Hepatocyte (in vitro differentiated cells): ENCODE results near the gene HASPIN. TPM values are rescaled to one million over a fixed set of nuclear protein-coding genes. Genes with fewer than 3 reads are reported as not detected.
A peak's percentile ranks its signal among the peaks of the same experiment; 100 is the strongest.

Experiments
- DNase-seq: peaks from one replicate; pipeline ENCODE4 v3.0.0-alpha.2; 2016; ENCODE audit warnings: low spot score
- H2AFZ ChIP-seq: fragments of 200-600 bp; sonication (generic); 2 replicates; pipeline ENCODE4 v1.6.0; 2016; ENCODE audit warnings: antibody characterized with exemption, mild to moderate bottlenecking
- H3K27ac ChIP-seq: fragments of 200-600 bp; sonication (generic); 2 replicates; pipeline ENCODE4 v1.5.1; 2016; ENCODE audit warnings: mild to moderate bottlenecking
- H3K27me3 ChIP-seq: fragments of 200-600 bp; sonication (generic); 2 replicates; pipeline ENCODE4 v1.6.1; 2016
- H3K36me3 ChIP-seq: fragments of 200-600 bp; sonication (generic); replicated peaks from 2 replicates; pipeline ENCODE4 v1.5.1; 2016; ENCODE audit warnings: low read depth; ENCODE audit not compliant: insufficient read depth
- H3K4me1 ChIP-seq: fragments of 200-600 bp; sonication (generic); 2 replicates; pipeline ENCODE4 v1.5.1; 2016; ENCODE audit warnings: mild to moderate bottlenecking, moderate library complexity; ENCODE audit not compliant: insufficient read depth
- H3K4me2 ChIP-seq: fragments of 200-600 bp; sonication (generic); 2 replicates; pipeline ENCODE4 v1.6.0; 2016
- H3K4me3 ChIP-seq: fragments of 200-600 bp; sonication (generic); 2 replicates; pipeline ENCODE4 v1.5.1; 2016; ENCODE audit warnings: mild to moderate bottlenecking
- H3K79me2 ChIP-seq: fragments of 200-600 bp; sonication (generic); 2 replicates; pipeline ENCODE4 v1.6.0; 2017; ENCODE audit warnings: mild to moderate bottlenecking
- H3K9me2 ChIP-seq: fragments of 200-600 bp; sonication (generic); replicated peaks from 2 replicates; pipeline ENCODE4 v1.6.0; 2017; ENCODE audit warnings: mild to moderate bottlenecking; ENCODE audit not compliant: insufficient read depth
- H3K9me3 ChIP-seq: fragments of 200-600 bp; sonication (generic); 2 replicates; pipeline ENCODE4 v1.5.1; 2016; ENCODE audit warnings: low read depth, mild to moderate bottlenecking
- H4K20me1 ChIP-seq: fragments of 200-600 bp; sonication (generic); 2 replicates; pipeline ENCODE4 v1.6.0; 2016; ENCODE audit warnings: mild to moderate bottlenecking; ENCODE audit not compliant: insufficient read depth, poor library complexity, severe bottlenecking
- EZH2 ChIP-seq: fragments of 200-600 bp; sonication (generic); IDR thresholded peaks from 2 replicates; pipeline ENCODE4 v1.6.1; 2016; ENCODE audit warnings: antibody characterized with exemption, mild to moderate bottlenecking, borderline replicate concordance
- EZH2phosphoT487 ChIP-seq: fragments of 200-600 bp; sonication (generic); IDR thresholded peaks from one replicate; pipeline ENCODE4 v1.6.1; 2018; ENCODE audit warnings: antibody characterized with exemption, mild to moderate bottlenecking, low read depth, moderate library complexity; ENCODE audit not compliant: unreplicated experiment, severe bottlenecking
- WGBS: methylation state at CpG from one replicate; pipeline ENCODE4 v1.1.6; 2016; ENCODE audit warnings: low lambda C conversion rate; ENCODE audit errors: missing lambda C conversion rate; 5-methylcytosine and 5-hydroxymethylcytosine counted together
- polyA plus RNA-seq: library from polyadenylated mRNA; unstranded; fragments of >200 nt; fragmentation: Nextera tagmentation; extraction: Ambion mirVana; gene quantifications from 2 replicates; pipeline ENCODE4 v1.2.1, GENCODE V29; 2016
- total RNA-seq: library from RNA; depleted of rRNA; stranded (reverse); fragments of >200 nt; gene quantifications from 2 replicates; pipeline ENCODE4 v1.2.3, GENCODE V29; 2014
- TF ChIP-seq, protein P1 (sequence below): fragments of 200-600 bp; sonication (generic); IDR thresholded peaks from 2 replicates; pipeline ENCODE4 v1.5.1; 2016; ENCODE audit warnings: antibody characterized with exemption, mild to moderate bottlenecking; ENCODE audit not compliant: poor library complexity

The HASPIN gene
- total RNA-seq: 1.3 and 1.5 TPM in 2 replicates
- 0.54 and 1.1 TPM in 2 replicates for polyA plus RNA-seq

DNA sequence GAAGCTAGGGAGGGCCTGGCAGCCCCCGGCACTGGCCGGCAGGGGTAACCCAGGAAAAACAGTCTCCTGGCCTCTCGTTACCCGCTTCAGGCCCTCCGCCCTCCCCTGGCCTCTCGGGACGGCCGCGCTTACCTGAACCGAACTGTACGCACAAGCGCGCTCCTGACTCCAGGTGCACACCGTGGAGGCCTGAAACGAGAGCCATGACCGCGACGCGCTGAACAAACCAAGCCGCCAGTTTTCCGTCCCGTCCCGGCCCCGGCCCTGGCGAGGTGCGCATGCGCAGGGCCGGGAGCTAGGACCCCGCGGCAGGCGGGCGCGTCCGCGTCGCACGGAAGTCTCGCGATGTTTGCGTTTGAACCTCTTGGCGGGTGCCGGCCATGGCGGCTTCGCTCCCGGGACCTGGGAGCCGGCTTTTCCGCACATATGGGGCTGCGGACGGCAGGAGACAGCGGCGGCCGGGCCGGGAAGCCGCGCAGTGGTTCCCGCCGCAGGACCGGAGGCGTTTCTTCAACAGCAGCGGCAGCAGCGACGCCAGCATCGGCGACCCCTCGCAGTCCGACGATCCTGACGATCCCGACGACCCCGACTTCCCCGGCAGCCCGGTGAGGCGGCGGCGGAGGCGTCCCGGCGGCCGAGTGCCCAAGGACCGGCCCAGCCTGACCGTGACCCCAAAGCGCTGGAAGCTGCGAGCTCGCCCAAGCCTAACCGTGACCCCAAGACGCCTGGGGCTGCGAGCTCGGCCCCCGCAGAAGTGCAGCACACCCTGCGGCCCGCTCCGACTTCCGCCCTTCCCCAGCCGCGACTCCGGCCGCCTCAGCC lies at the start of gene HASPIN:
Gene HASPIN, plus strand, starts transcription at position 348 of the 822 bp plus-strand sequence. Its CDS starts 33 bp downstream, at position 381.
- Histone ChIP-seq H3K4me1 (peaks cover 11% of the 10 kb centered on the region), H3K79me2 (peaks cover 33% of the 10 kb centered on the region), H3K27ac (peak within 1 kb of the TSS; percentile 95), H3K9me3 (no peaks in the 10 kb centered on the region), H3K9me2 (no peaks in the 10 kb centered on the region), H2AFZ (peak within 1 kb of the TSS; percentile 93), H3K27me3 (no peaks in the 10 kb centered on the region), H3K4me3 (peak within 1 kb of the TSS; percentile 93), H3K36me3 (no peaks in the 10 kb centered on the region), H3K4me2 (peak within 1 kb of the TSS; percentile 83), H4K20me1 (no peaks in the 10 kb centered on the region)
- WGBS: 1% methylated on average over 97 of the region's 98 CpGs
- peak; percentile 98 for DNase-seq
- TF ChIP-seq EZH2: no peak
- TF ChIP-seq, protein P1, sequence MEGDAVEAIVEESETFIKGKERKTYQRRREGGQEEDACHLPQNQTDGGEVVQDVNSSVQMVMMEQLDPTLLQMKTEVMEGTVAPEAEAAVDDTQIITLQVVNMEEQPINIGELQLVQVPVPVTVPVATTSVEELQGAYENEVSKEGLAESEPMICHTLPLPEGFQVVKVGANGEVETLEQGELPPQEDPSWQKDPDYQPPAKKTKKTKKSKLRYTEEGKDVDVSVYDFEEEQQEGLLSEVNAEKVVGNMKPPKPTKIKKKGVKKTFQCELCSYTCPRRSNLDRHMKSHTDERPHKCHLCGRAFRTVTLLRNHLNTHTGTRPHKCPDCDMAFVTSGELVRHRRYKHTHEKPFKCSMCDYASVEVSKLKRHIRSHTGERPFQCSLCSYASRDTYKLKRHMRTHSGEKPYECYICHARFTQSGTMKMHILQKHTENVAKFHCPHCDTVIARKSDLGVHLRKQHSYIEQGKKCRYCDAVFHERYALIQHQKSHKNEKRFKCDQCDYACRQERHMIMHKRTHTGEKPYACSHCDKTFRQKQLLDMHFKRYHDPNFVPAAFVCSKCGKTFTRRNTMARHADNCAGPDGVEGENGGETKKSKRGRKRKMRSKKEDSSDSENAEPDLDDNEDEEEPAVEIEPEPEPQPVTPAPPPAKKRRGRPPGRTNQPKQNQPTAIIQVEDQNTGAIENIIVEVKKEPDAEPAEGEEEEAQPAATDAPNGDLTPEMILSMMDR: peak; percentile 15

DNA sequence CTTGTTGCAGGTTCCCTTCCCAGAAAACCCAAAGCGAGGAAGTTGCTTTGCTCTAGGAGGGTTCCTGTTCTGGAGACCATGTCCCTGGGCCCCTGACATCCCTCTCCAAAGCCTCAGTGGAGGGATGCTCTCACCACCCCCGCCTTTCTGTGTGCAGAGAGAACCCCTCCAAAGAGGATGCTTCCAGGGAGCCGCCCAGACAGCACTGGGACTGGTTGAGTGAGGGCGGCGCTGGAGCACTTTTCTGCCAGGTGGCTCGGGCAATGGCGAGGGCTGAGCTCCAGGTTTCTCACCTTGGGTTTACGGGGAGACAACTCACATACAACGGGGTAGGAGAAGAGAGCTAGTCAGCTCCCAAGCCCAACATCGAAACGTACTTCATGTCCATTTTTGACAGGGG lies 47.8 kb upstream of the HASPIN start:
- Histone ChIP-seq H2AFZ (no peak overlapping the region), H3K36me3 (no peaks in the 10 kb centered on the region), H3K27ac (no peak overlapping the region), H4K20me1 (no peaks in the 10 kb centered on the region), H3K4me3 (no peak overlapping the region), H3K4me1 (no peaks in the 10 kb centered on the region), H3K27me3 (no peaks in the 10 kb centered on the region), H3K9me3 (no peaks in the 10 kb centered on the region), H3K79me2 (peaks cover 7% of the 10 kb centered on the region), H3K9me2 (no peaks in the 10 kb centered on the region), H3K4me2 (no peak overlapping the region)
- DNase-seq: no peak
- no peak for TF ChIP-seq EZH2
- TF ChIP-seq, protein P1: no peak
- TF ChIP-seq EZH2phosphoT487: no peak
- 85% methylated on average over 10 of the region's 11 CpGs for WGBS

GRCh38 chr17:3678095-3678820 lies 45.4 kb upstream of the HASPIN start:
- Histone ChIP-seq H3K9me3 (no peaks in the 10 kb centered on the region), H3K27ac (no peak overlapping the region), H3K79me2 (no peaks in the 10 kb centered on the region), H3K4me1 (no peaks in the 10 kb centered on the region), H2AFZ (no peak overlapping the region), H3K4me3 (no peak overlapping the region), H4K20me1 (no peaks in the 10 kb centered on the region), H3K9me2 (no peaks in the 10 kb centered on the region), H3K4me2 (no peak overlapping the region), H3K27me3 (no peaks in the 10 kb centered on the region), H3K36me3 (no peaks in the 10 kb centered on the region)
- no peak for DNase-seq
- TF ChIP-seq, protein P1: no peak
- TF ChIP-seq EZH2phosphoT487 (no peak), EZH2 (no peak)
- WGBS: 55% methylated on average over 15 of the region's 16 CpGs
